Measurements from ENCODE around the gene MLN. TPM values are rescaled to one million over a fixed set of nuclear protein-coding genes. Genes with fewer than 3 reads are reported as not detected.
"Not testable (repeated sequence)": the region's sequence is repeated elsewhere in the genome, so short reads cannot be mapped to it uniquely, and the experiment has no call there.

The MLN gene
- total and polyA plus RNA-seq, 3 experiments from 2014 or later: not detected

GRCh38 chr6:33839399-33840047 is 35.7 kb upstream of the MLN start:
- peaks cover 5 to 6% of the 10 kb centered on the region in 2 donors for H3K27me3 Mint-ChIP-seq
- H3K4me3 Mint-ChIP-seq: no peak overlapping the region
- H3K27ac Mint-ChIP-seq: peak overlapping the region in 1 of 8 donors; percentile 31
- Histone ChIP-seq H3K27me3 (ENCODE audit: insufficient read depth, low read length, poor library complexity, severe bottlenecking) (no peaks in the 10 kb centered on the region), H3K9me3 (ENCODE audit: low read length) (no peaks in the 10 kb centered on the region), H3K36me3 (ENCODE audit: insufficient read depth, low read length) (no peaks in the 10 kb centered on the region), H3K4me3 (ENCODE audit: low read length) (no peak overlapping the region), H3K27ac (ENCODE audit: low read depth, low read length) (peak overlapping the region; percentile 11), H3K4me1 (ENCODE audit: insufficient read depth, low read length) (peaks cover 14% of the 10 kb centered on the region)
- H3K9me3 Mint-ChIP-seq: peaks cover 0 to 2% (median 0%) of the 10 kb centered on the region in 5 donors
- ChIA-PET CTCF (interaction anchor here (1.5 to 1.6 kb wide), 3 partner anchors 15 to 188 kb away, joined by 4 to 5 read pairs (median 4); no protein-coding TSS in a partner anchor), POLR2A (interaction anchor here (0.5 kb wide), 1 partner anchor 966 kb away, joined by 3 read pairs; no protein-coding TSS in a partner anchor)
- no peaks in the 10 kb centered on the region for H3K36me3 Mint-ChIP-seq
- H3K4me1 Mint-ChIP-seq: peaks cover 10 to 14% (median 14%) of the 10 kb centered on the region in 3 donors
- DNase-seq: no peak

GRCh38 chr6:33838983-33839382 is 35.2 kb upstream of the MLN start:
- Histone ChIP-seq H3K27me3 (ENCODE audit: insufficient read depth, low read length, poor library complexity, severe bottlenecking) (no peaks in the 10 kb centered on the region), H3K9me3 (ENCODE audit: low read length) (no peaks in the 10 kb centered on the region), H3K36me3 (ENCODE audit: insufficient read depth, low read length) (no peaks in the 10 kb centered on the region), H3K27ac (ENCODE audit: low read depth, low read length) (no peak overlapping the region), H3K4me3 (ENCODE audit: low read length) (no peak overlapping the region), H3K4me1 (ENCODE audit: insufficient read depth, low read length) (peaks cover 14% of the 10 kb centered on the region)
- Mint-ChIP-seq H3K4me3 (no peak overlapping the region), H3K36me3 (no peaks in the 10 kb centered on the region), H3K27ac (no peak overlapping the region), H3K9me3 (peaks cover 0 to 2% (median 0%) of the 10 kb centered on the region in 5 donors), H3K27me3 (peaks cover 5 to 6% of the 10 kb centered on the region in 2 donors), H3K4me1 (peaks cover 10 to 14% (median 14%) of the 10 kb centered on the region in 3 donors)
- CTCF ChIA-PET: interaction anchor here (1.5 to 1.6 kb wide), 2 partner anchors 16 to 189 kb away, joined by 4 to 5 read pairs; no protein-coding TSS in a partner anchor
- peak in 1 of 5 donors; percentile 32 for DNase-seq
- POLR2A ChIA-PET: no interaction called here

- CTCF ChIA-PET: no interaction called here
- H3K27ac Mint-ChIP-seq: no peak overlapping the region
- no peak overlapping the region for H3K4me3 Mint-ChIP-seq
- Histone ChIP-seq H3K4me3 (ENCODE audit: low read length) (no peak overlapping the region), H3K27me3 (ENCODE audit: insufficient read depth, low read length, poor library complexity, severe bottlenecking) (no peaks in the 10 kb centered on the region), H3K27ac (ENCODE audit: low read depth, low read length) (no peak overlapping the region), H3K36me3 (ENCODE audit: insufficient read depth, low read length) (no peaks in the 10 kb centered on the region), H3K9me3 (ENCODE audit: low read length) (no peaks in the 10 kb centered on the region), H3K4me1 (ENCODE audit: insufficient read depth, low read length) (peaks cover 14% of the 10 kb centered on the region)
- H3K27me3 Mint-ChIP-seq: peaks cover 6 to 9% of the 10 kb centered on the region in 2 donors
- POLR2A ChIA-PET: no interaction called here
- peaks cover 10 to 14% (median 14%) of the 10 kb centered on the region in 3 donors for H3K4me1 Mint-ChIP-seq
- H3K36me3 Mint-ChIP-seq: no peaks in the 10 kb centered on the region
- H3K9me3 Mint-ChIP-seq: peaks cover 0 to 3% (median 0%) of the 10 kb centered on the region in 5 donors
- DNase-seq: no peak
Measured at GRCh38 chr6:33837971-33838665, 34.3 kb upstream of the MLN start.

GRCh38 chr6:33836806-33837469 is 33.1 kb upstream of the MLN start:
- Histone ChIP-seq H3K4me1 (ENCODE audit: insufficient read depth, low read length) (peaks cover 14% of the 10 kb centered on the region), H3K27me3 (ENCODE audit: insufficient read depth, low read length, poor library complexity, severe bottlenecking) (no peaks in the 10 kb centered on the region), H3K4me3 (ENCODE audit: low read length) (no peak overlapping the region), H3K27ac (ENCODE audit: low read depth, low read length) (no peak overlapping the region), H3K9me3 (ENCODE audit: low read length) (no peaks in the 10 kb centered on the region), H3K36me3 (ENCODE audit: insufficient read depth, low read length) (no peaks in the 10 kb centered on the region)
- ChIA-PET POLR2A (no interaction called here), CTCF (no interaction called here)
- peaks cover 0 to 3% (median 0%) of the 10 kb centered on the region in 5 donors for H3K9me3 Mint-ChIP-seq
- DNase-seq: no peak
- no peak overlapping the region for H3K4me3 Mint-ChIP-seq
- H3K27me3 Mint-ChIP-seq: peaks cover 6 to 9% of the 10 kb centered on the region in 2 donors
- H3K4me1 Mint-ChIP-seq: peaks cover 10 to 14% (median 14%) of the 10 kb centered on the region in 3 donors
- no peak overlapping the region for H3K27ac Mint-ChIP-seq
- no peaks in the 10 kb centered on the region for H3K36me3 Mint-ChIP-seq

- Mint-ChIP-seq H3K27ac (peak overlapping the region in 1 of 8 donors; percentile 81), H3K4me3 (no peak overlapping the region), H3K27me3 (peaks cover 12 to 23% of the 10 kb centered on the region in 2 donors), H3K36me3 (no peaks in the 10 kb centered on the region), H3K9me3 (peaks cover 0 to 3% (median 0%) of the 10 kb centered on the region in 5 donors), H3K4me1 (peaks cover 1 to 4% (median 3%) of the 10 kb centered on the region in 3 donors)
- no peaks in the 10 kb centered on the region for H3K36me3 ChIP-seq (ENCODE audit: insufficient read depth, low read length)
- peaks cover 5% of the 10 kb centered on the region for H3K4me1 ChIP-seq (ENCODE audit: insufficient read depth, low read length)
- peak in 1 of 5 donors; percentile 30 for DNase-seq
- ChIA-PET POLR2A (no interaction called here), CTCF (no interaction called here)
- H3K4me3 ChIP-seq (ENCODE audit: low read length): no peak overlapping the region
- no peaks in the 10 kb centered on the region for H3K27me3 ChIP-seq (ENCODE audit: insufficient read depth, low read length, poor library complexity, severe bottlenecking)
- H3K9me3 ChIP-seq (ENCODE audit: low read length): no peaks in the 10 kb centered on the region
- no peak overlapping the region for H3K27ac ChIP-seq (ENCODE audit: low read depth, low read length)
Measured at GRCh38 chr6:33834401-33835392, 30.9 kb upstream of the MLN start.

GRCh38 chr6:33833599-33833998 is 29.8 kb upstream of the MLN start:
- Histone ChIP-seq H3K27ac (ENCODE audit: low read depth, low read length) (no peak overlapping the region), H3K27me3 (ENCODE audit: insufficient read depth, low read length, poor library complexity, severe bottlenecking) (no peaks in the 10 kb centered on the region), H3K4me3 (ENCODE audit: low read length) (no peak overlapping the region), H3K4me1 (ENCODE audit: insufficient read depth, low read length) (no peaks in the 10 kb centered on the region), H3K9me3 (ENCODE audit: low read length) (no peaks in the 10 kb centered on the region), H3K36me3 (ENCODE audit: insufficient read depth, low read length) (no peaks in the 10 kb centered on the region)
- no peak overlapping the region for H3K27ac Mint-ChIP-seq
- H3K27me3 Mint-ChIP-seq: peaks cover 12 to 23% of the 10 kb centered on the region in 2 donors
- H3K9me3 Mint-ChIP-seq: peaks cover 0 to 3% (median 0%) of the 10 kb centered on the region in 5 donors
- no peak overlapping the region for H3K4me3 Mint-ChIP-seq
- H3K4me1 Mint-ChIP-seq: no peaks in the 10 kb centered on the region
- no peaks in the 10 kb centered on the region for H3K36me3 Mint-ChIP-seq
- DNase-seq: no peak
- POLR2A ChIA-PET: no interaction called here
- CTCF ChIA-PET: no interaction called here

- H3K27me3 ChIP-seq (ENCODE audit: insufficient read depth, low read length, poor library complexity, severe bottlenecking); H3K27ac ChIP-seq (ENCODE audit: low read depth, low read length); H3K4me3 ChIP-seq (ENCODE audit: low read length); H3K36me3 Mint-ChIP-seq; H3K4me1 Mint-ChIP-seq; H3K36me3 ChIP-seq (ENCODE audit: insufficient read depth, low read length); H3K9me3 Mint-ChIP-seq; POLR2A ChIA-PET; DNase-seq; H3K4me1 ChIP-seq (ENCODE audit: insufficient read depth, low read length); H3K27ac Mint-ChIP-seq; CTCF ChIA-PET; H3K9me3 ChIP-seq (ENCODE audit: low read length); H3K4me3 Mint-ChIP-seq: not testable (repeated sequence)
- peaks cover 17 to 23% of the 10 kb centered on the region in 2 donors for H3K27me3 Mint-ChIP-seq
Measured at GRCh38 chr6:33832831-33833230, 29.0 kb upstream of the MLN start.
